KMS-11 (cell line): ENCODE measurements around the gene KLF16.

Source experiments
- H2AFZ ChIP-seq: fragments of 200-600 bp; sonication (generic); 2 replicates; pipeline ENCODE4 v1.6.1; 2016; ENCODE audit warnings: antibody characterized with exemption, mixed run types, low read depth
- H3K27ac ChIP-seq: fragments of 200-600 bp; sonication (generic); 2 replicates; pipeline ENCODE4 v1.6.1; 2016; ENCODE audit warnings: mild to moderate bottlenecking, mixed run types
- H3K27me3 ChIP-seq: fragments of 200-600 bp; sonication (generic); 2 replicates; pipeline ENCODE4 v1.6.1; 2017; ENCODE audit warnings: mild to moderate bottlenecking, low read depth, mixed run types, moderate library complexity; ENCODE audit not compliant: insufficient read depth
- H3K36me3 ChIP-seq: fragments of 200-600 bp; sonication (generic); 2 replicates; pipeline ENCODE4 v1.6.1; 2017; ENCODE audit warnings: mild to moderate bottlenecking, mixed run types; ENCODE audit not compliant: insufficient read depth
- H3K4me1 ChIP-seq: fragments of 200-600 bp; sonication (generic); 2 replicates; pipeline ENCODE4 v1.6.1; 2016; ENCODE audit warnings: mild to moderate bottlenecking, low read depth, mixed run types; ENCODE audit not compliant: poor library complexity, severe bottlenecking
- H3K4me2 ChIP-seq: fragments of 200-600 bp; sonication (generic); 2 replicates; pipeline ENCODE4 v1.7.0; 2016; ENCODE audit warnings: mild to moderate bottlenecking, mixed run types
- H3K4me3 ChIP-seq: fragments of 200-600 bp; sonication (generic); IDR thresholded peaks from 2 replicates; pipeline ENCODE4 v1.6.1; 2017; ENCODE audit warnings: low read depth, low read length, mixed read lengths; ENCODE audit not compliant: insufficient read depth
- H3K79me2 ChIP-seq: fragments of 200-600 bp; sonication (generic); 2 replicates; pipeline ENCODE4 v1.6.1; 2016; ENCODE audit warnings: low read depth, mixed run types; ENCODE audit not compliant: insufficient read depth
- H3K9ac ChIP-seq: fragments of 200-600 bp; sonication (generic); 2 replicates; pipeline ENCODE4 v1.6.1; 2016; ENCODE audit warnings: mild to moderate bottlenecking, mixed run types
- H4K20me1 ChIP-seq: fragments of 200-600 bp; sonication (generic); 2 replicates; pipeline ENCODE4 v1.6.1; 2016; ENCODE audit warnings: mild to moderate bottlenecking, mixed run types; ENCODE audit not compliant: insufficient read depth
- TF ChIP-seq, protein P1 (sequence below): fragments of 200-600 bp; sonication (generic); conservative IDR thresholded peaks from 2 replicates; pipeline ENCODE4 v1.6.1; 2017; ENCODE audit warnings: low read depth, mild to moderate bottlenecking, antibody characterized with exemption, low read length, moderate library complexity, mixed read lengths

KLF16 gene

GRCh38 chr19:1859331-1859781 lies 4.0 kb downstream of the KLF16 start:
- Histone ChIP-seq H3K36me3 (no peaks in the 10 kb centered on the region), H3K4me3 (no peak overlapping the region), H3K4me2 (no peak overlapping the region), H4K20me1 (no peaks in the 10 kb centered on the region), H3K4me1 (peaks cover 21% of the 10 kb centered on the region), H2AFZ (no peak overlapping the region), H3K9ac (no peak overlapping the region), H3K79me2 (peaks cover 64% of the 10 kb centered on the region), H3K27me3 (no peaks in the 10 kb centered on the region), H3K27ac (no peak overlapping the region)
- TF ChIP-seq, protein P1, sequence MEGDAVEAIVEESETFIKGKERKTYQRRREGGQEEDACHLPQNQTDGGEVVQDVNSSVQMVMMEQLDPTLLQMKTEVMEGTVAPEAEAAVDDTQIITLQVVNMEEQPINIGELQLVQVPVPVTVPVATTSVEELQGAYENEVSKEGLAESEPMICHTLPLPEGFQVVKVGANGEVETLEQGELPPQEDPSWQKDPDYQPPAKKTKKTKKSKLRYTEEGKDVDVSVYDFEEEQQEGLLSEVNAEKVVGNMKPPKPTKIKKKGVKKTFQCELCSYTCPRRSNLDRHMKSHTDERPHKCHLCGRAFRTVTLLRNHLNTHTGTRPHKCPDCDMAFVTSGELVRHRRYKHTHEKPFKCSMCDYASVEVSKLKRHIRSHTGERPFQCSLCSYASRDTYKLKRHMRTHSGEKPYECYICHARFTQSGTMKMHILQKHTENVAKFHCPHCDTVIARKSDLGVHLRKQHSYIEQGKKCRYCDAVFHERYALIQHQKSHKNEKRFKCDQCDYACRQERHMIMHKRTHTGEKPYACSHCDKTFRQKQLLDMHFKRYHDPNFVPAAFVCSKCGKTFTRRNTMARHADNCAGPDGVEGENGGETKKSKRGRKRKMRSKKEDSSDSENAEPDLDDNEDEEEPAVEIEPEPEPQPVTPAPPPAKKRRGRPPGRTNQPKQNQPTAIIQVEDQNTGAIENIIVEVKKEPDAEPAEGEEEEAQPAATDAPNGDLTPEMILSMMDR = no peak

- Histone ChIP-seq H2AFZ (no peak overlapping the region), H3K27me3 (no peaks in the 10 kb centered on the region), H3K27ac (no peak overlapping the region), H4K20me1 (no peaks in the 10 kb centered on the region), H3K4me3 (no peak overlapping the region), H3K4me2 (no peak overlapping the region), H3K4me1 (peaks cover 28% of the 10 kb centered on the region), H3K36me3 (no peaks in the 10 kb centered on the region), H3K9ac (no peak overlapping the region), H3K79me2 (peaks cover 66% of the 10 kb centered on the region)
- TF ChIP-seq, protein P1 = no peak
These were observed 4.8 kb downstream of the KLF16 start for GRCh38 chr19:1858412-1859081.

DNA sequence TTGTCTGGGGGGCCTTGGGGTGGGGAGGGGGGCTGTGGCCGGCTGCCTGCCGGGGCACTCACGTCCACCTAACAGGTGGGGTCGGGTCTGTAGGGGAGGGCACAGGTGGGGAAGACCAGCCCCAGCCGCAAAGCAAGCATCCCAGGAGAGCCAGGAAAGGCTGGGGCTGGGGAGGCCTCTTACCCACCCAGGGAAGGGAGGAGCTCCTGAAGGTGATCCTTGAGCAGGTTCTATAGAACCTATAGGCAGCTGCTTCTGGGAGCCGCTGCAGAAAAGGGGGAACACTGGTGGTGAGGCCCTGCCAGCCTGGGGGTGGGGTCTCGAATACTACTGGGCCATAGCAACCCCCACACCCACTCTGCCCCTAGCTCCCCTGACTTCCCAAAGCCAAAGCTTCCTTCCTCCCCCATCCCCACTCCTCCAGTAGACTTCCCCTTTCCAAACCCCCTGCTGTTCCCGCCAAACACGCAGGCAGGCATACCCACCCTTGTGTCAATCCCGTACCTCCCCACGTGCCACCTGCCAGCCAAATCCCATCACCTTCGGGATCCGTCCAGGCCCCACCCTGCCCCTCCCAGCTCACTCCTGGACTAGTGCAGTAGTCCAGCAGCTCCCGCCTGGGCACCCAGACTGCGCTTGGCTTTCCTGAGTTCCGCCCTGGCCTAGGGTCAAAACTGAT lies 5.6 kb downstream of the KLF16 start:
- TF ChIP-seq, protein P1 = no peak
- no peaks in the 10 kb centered on the region for H3K27me3 ChIP-seq
- H4K20me1 ChIP-seq = no peaks in the 10 kb centered on the region
- no peak overlapping the region for H3K27ac ChIP-seq
- H3K4me1 ChIP-seq = peaks cover 36% of the 10 kb centered on the region
- peaks cover 66% of the 10 kb centered on the region for H3K79me2 ChIP-seq
- H3K4me3 ChIP-seq = no peak overlapping the region
- H3K4me2 ChIP-seq = no peak overlapping the region
- no peaks in the 10 kb centered on the region for H3K36me3 ChIP-seq
- H3K9ac ChIP-seq = no peak overlapping the region
- no peak overlapping the region for H2AFZ ChIP-seq

DNA sequence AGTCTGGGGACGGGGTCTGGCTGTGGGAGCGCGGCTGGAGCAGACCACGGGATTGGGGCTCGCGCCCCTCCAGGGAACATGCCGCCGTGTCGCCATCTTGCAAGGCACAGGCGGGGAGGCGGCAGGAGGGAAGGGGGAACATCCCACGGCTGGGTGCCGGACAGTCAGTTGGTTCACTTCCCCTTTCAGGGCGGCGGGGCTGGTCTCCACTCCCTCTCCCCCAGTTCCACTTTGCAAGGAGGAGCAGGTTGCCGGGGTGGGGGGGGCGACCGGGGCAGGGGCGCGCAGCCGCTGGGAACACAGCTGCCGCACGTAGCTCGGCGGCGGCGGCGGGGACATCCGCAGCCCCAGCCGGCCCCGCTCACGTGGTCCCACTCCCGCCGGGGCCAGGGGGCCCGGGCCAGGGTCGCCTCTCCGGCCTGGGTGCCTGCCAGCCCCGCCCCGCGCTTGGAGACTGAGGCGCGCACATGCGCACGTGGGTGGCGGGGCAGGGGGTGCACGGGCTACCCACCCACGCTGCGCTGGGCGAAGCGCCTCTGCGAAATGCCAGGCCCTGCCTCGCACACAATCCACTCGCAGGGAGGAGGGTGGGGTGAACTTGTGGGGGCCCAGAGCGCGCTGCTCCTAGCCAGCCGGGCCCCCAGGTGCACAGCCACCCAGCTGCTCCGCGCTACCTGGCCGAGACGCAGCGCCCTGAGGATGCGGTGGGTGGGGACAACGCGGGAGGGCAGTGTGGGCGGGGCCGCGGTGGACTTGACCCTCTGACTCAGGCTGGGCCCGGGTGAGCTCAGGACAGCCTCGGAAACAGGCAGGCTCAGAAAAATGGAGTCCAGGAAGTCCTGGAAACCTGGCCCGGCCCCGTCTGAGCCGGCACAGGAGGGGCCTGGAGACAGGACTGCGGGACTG lies 6.4 kb downstream of the KLF16 start:
- H4K20me1 ChIP-seq = no peaks in the 10 kb centered on the region
- H3K36me3 ChIP-seq = no peaks in the 10 kb centered on the region
- no peak overlapping the region for H3K9ac ChIP-seq
- peaks cover 38% of the 10 kb centered on the region for H3K4me1 ChIP-seq
- peaks cover 59% of the 10 kb centered on the region for H3K79me2 ChIP-seq
- no peak overlapping the region for H2AFZ ChIP-seq
- H3K4me3 ChIP-seq = no peak overlapping the region
- no peaks in the 10 kb centered on the region for H3K27me3 ChIP-seq
- TF ChIP-seq, protein P1 = no peak
- no peak overlapping the region; the same call in 1 of the 2 replicates for H3K4me2 ChIP-seq
- no peak overlapping the region for H3K27ac ChIP-seq
